ENCODE data around the gene HERC3.

Gene HERC3

DNA sequence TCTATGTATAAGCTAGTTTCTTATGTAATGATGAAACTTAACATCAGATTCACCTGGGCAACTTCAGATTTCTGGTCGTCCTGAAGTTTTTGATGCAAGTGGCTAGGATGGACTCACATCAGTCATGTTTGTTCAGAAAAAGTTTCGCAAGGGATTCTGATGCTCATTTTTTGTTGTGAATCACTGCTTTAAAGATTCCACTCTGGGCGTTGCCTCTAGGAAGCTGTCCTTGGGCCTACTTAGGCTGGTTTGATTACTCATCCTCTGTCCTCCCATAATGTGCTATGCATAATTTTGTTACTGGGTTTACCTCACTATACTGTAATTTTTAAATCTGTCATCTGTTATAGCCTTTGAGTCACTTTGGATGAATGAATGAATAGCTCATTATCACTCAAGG, 30.8 kb downstream of the HERC3 start:
- TF ChIP-seq, protein P1, sequence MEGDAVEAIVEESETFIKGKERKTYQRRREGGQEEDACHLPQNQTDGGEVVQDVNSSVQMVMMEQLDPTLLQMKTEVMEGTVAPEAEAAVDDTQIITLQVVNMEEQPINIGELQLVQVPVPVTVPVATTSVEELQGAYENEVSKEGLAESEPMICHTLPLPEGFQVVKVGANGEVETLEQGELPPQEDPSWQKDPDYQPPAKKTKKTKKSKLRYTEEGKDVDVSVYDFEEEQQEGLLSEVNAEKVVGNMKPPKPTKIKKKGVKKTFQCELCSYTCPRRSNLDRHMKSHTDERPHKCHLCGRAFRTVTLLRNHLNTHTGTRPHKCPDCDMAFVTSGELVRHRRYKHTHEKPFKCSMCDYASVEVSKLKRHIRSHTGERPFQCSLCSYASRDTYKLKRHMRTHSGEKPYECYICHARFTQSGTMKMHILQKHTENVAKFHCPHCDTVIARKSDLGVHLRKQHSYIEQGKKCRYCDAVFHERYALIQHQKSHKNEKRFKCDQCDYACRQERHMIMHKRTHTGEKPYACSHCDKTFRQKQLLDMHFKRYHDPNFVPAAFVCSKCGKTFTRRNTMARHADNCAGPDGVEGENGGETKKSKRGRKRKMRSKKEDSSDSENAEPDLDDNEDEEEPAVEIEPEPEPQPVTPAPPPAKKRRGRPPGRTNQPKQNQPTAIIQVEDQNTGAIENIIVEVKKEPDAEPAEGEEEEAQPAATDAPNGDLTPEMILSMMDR (IDR thresholded peaks at IDR 0.05): no peak

DNA sequence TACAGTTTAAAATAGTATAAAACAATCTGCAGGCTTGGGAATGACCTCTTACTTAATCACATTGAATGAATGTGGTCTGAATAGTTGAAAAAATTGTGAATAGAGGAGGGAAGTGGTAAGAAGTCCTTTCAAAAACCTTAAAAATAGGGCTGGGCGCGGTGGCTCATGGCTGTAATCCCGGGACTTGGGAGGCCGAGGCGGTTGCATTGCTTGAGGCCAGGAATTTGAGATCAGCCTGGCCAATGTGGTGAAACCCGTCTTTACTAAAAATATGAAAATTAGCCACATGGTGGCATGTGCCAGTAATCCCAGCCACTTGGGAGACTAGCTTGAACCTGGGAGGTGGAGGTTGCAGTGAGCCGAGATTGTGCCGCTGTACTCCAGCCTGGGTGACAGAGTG, 36.5 kb downstream of the HERC3 start:
- TF ChIP-seq, protein P1 (IDR thresholded peaks at IDR 0.05): no peak

DNA sequence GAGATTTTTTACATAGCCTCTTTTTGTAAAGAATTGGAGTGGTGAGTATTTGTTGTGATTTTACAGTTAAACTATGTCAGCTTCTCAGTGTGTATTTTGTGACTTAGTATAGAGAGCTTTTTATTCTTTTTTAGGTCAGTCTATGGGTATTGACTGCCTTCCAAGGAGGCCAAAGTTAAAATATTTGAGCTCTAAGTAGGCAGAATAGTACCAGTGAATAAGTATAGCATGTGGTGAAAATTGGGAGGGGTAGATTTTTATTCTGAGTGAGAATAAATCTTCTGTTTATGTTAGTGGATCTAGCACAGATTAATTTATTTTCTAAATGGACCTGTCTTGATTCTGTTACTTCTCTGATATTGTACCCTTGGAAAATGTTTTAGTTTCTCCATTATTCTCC, 37.5 kb downstream of the HERC3 start:
- TF ChIP-seq, protein P1 (IDR thresholded peaks at IDR 0.05): no peak

DNA sequence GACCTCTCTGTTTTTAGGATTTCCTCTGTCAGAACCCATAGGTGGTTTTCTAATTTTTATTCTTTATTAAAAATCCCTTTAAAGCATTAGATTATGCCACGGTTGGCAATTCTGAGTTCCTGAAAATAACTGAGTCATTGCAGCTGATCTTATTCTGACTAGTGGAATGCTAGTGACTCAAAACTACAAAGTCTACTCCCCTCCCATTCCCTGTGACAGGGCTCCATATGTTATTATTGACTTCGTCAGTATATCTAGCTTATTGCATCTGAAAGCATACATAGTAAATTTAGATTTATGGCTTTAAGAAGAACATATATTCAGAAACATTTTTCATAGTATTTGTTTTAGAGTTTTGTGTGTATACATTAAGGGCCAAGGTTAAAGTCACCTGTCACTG, 38.5 kb downstream of the HERC3 start:
- TF ChIP-seq, protein P1 (IDR thresholded peaks at IDR 0.05): no peak

DNA sequence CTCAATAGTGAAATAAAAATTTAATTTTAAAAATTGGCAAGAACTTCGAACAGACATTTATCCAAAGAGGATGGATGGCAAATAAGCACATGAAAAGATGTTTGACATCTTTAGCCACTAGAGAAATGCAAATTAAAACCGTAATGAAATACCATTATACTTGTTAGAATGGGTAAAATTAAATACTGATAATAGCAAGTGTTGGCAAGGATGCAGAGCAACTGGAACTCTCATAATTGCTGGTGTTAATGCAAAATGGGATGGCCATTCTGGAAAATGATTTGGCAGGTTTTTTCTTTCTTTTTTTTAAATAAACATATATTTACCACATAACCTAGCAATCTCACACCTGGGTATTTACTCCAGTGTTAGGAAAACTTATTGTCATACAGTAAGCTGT, 51.7 kb downstream of the HERC3 start:
- TF ChIP-seq, protein P1 (IDR thresholded peaks at IDR 0.05): no peak

DNA sequence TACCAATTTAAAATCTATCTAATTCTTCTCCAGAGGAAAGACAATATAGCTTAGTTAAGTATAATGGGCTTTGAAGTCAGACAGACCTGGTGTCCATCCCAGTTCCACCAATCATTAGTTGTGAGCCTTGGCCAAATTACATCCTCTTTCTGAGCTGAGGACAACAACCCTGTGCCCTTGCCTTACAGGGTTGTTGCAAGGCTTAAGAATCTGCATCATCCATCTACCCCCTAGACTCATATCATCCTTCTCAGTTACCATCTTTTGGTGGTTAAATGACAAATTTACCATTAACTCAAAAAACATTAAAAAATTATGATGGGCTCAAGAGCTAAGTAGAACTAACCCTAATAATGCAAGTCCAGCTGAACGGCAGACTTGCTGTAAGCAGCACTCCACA, 53.7 kb downstream of the HERC3 start:
- TF ChIP-seq, protein P1 (IDR thresholded peaks at IDR 0.05): no peak

DNA sequence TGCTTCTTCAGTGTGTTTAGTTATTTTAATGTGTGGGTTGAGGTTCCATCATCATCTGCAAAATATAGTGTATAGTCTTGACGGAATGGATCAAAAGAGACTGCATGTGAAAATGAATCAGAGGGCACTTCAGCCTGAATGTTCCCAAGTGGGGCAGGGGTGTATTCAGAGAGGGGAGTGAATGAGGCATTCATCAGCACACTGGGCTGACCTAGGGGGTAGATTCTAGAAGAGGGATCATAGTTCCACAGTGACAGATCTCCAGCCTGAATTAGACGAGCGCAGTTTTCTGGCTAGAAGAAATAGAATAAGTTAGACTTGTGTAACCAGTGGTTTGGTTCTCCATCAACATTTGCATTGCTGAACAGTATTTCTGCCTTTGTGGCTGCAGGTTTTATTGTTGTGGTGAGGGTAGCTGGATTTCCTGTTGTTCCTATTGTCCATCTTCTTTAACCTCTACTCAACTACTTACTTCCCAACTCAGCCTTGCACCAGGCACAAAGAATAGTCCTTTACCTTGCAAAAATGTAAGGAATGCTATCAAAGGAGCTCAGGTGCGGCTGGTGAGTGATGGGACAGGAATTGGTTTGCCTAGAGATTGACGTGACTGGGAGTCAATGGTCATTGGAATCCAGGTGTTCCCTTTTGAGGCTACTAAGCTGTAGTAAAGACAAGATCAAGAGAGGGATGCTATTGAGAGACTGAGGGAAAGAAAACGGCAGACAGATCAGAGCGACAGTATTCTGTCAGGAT, 54.4 kb downstream of the HERC3 start:
- TF ChIP-seq, protein P1 (IDR thresholded peaks at IDR 0.05): no peak

DNA sequence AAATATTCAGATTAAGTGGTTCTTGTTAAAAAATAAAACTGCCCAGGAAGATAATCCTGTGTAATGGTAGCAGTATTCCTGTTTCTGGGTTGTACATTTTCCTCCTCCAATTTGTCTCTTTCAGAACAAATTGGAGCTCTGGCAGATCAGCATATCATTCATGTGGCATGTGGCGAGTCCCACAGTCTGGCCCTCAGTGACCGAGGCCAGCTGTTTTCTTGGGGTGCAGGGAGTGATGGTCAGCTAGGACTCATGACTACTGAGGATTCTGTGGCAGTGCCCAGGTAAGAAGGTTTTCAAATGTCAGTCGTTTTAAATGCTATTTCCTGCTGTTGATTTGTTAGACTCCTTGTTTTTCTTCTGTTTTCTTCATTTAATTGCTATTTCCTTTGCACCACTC, 57.4 kb downstream of the HERC3 start:
- TF ChIP-seq, protein P1 (IDR thresholded peaks at IDR 0.05): no peak

Data from LNCAP (cell line).